Keratinocyte (primary cell): Measurements from ENCODE around the gene ELAPOR1. TPM values are rescaled to one million over a fixed set of nuclear protein-coding genes. Genes with fewer than 3 reads are reported as not detected.

ENCODE experiments used
- DNase-seq: peaks from one replicate; pipeline ENCODE4 v3.0.0-alpha.2; 2011; ENCODE audit warnings: low read depth, missing footprints, low spot score
- FAIRE-seq: peaks from 2 replicates; lab custom pipeline; 2011; peaks lifted over from hg19 to GRCh38; lab: Jason Lieb, UNC
- H2AFZ ChIP-seq: 2 replicates; pipeline ENCODE4 v1.6.0; 2012; ENCODE audit warnings: low read length, control low read depth, inconsistent platforms; ENCODE audit not compliant: control insufficient read depth
- H3K27ac ChIP-seq: 2 replicates; pipeline ENCODE4 v1.5.1; 2011; ENCODE audit warnings: low read length; ENCODE audit not compliant: control insufficient read depth, insufficient read depth
- H3K27me3 ChIP-seq: 3 replicates; pipeline ENCODE4 v1.6.0; 2011; ENCODE audit warnings: low read length; ENCODE audit not compliant: control insufficient read depth, insufficient read depth; ENCODE audit errors: extremely low read depth
- H3K36me3 ChIP-seq, 2 experiments: 2 replicates in 1 of 2; 3 replicates in 1 of 2; pipeline ENCODE4 v1.5.1; 2011; ENCODE audit warnings: low read length in 2 of 2, mild to moderate bottlenecking in 1 of 2; ENCODE audit not compliant: control insufficient read depth in 2 of 2, insufficient read depth in 2 of 2; ENCODE audit errors: extremely low read depth in 1 of 2
- H3K4me1 ChIP-seq: 3 replicates; pipeline ENCODE4 v1.5.1; 2011; ENCODE audit warnings: low read length; ENCODE audit not compliant: control insufficient read depth, insufficient read depth; ENCODE audit errors: extremely low read depth
- H3K4me2 ChIP-seq: 3 replicates; pipeline ENCODE4 v1.6.0; 2011; ENCODE audit warnings: low read depth, low read length; ENCODE audit not compliant: control insufficient read depth, insufficient read depth; ENCODE audit errors: extremely low read depth
- H3K4me3 ChIP-seq, 3 experiments: fragments of 200-600 bp in 1 of 3; sonication (generic) in 1 of 3; 2 replicates in 2 of 3; 3 replicates in 1 of 3; pipeline ENCODE4 v1.5.1; 2011 to 2016; ENCODE audit warnings: low read length in 3 of 3, mild to moderate bottlenecking in 3 of 3, control low read depth in 2 of 3, inconsistent platforms in 1 of 3, low read depth in 1 of 3, mixed read lengths in 1 of 3, mixed run types in 1 of 3, moderate library complexity in 1 of 3; ENCODE audit not compliant: control insufficient read depth in 2 of 3, insufficient read depth in 2 of 3; ENCODE audit errors: extremely low read depth in 1 of 3
- H3K79me2 ChIP-seq: 2 replicates; pipeline ENCODE4 v1.6.0; 2012; ENCODE audit warnings: low read length; ENCODE audit not compliant: control insufficient read depth, insufficient read depth
- H3K9ac ChIP-seq: 3 replicates; pipeline ENCODE4 v1.6.0; 2011; ENCODE audit warnings: low read length; ENCODE audit not compliant: control insufficient read depth, insufficient read depth; ENCODE audit errors: extremely low read depth
- H3K9me1 ChIP-seq: 3 replicates; pipeline ENCODE4 v1.6.0; 2011; ENCODE audit warnings: low read length; ENCODE audit not compliant: control insufficient read depth, insufficient read depth; ENCODE audit errors: extremely low read depth
- H3K9me3 ChIP-seq: 2 replicates; pipeline ENCODE4 v1.5.1; 2012; ENCODE audit warnings: low read depth, low read length; ENCODE audit not compliant: control insufficient read depth
- H4K20me1 ChIP-seq: 3 replicates; pipeline ENCODE4 v1.6.0; 2011; ENCODE audit warnings: low read length; ENCODE audit not compliant: control insufficient read depth, insufficient read depth; ENCODE audit errors: extremely low read depth
- CTCF ChIP-seq, 3 experiments: IDR thresholded peaks in 1 of 3; conservative IDR thresholded peaks in 1 of 3; optimal IDR thresholded peaks in 1 of 3; 2 replicates in 2 of 3; 3 replicates in 1 of 3; pipeline versions ENCODE3 to v1.5.1; 2011; ENCODE audit warnings: low read length in 3 of 3, mild to moderate bottlenecking in 3 of 3, moderate library complexity in 2 of 3, control low read depth in 1 of 3, inconsistent platforms in 1 of 3; ENCODE audit not compliant: insufficient read depth in 2 of 3; ENCODE audit errors: extremely low read depth in 1 of 3
- EZH2 ChIP-seq: IDR thresholded peaks from one replicate; pipeline ENCODE4 v1.6.1; 2012; ENCODE audit warnings: inconsistent platforms, mild to moderate bottlenecking, low read length, moderate library complexity
- dilution Hi-C: fragments of 300-500 bp; cut with MboI; formaldehyde crosslinking; loops from one replicate; pipeline ENCODE4 v1.7.0; 2020; ENCODE audit warnings: low sequenced_read_pairs; ENCODE audit not compliant: extremely low pct_ligation_motif_present
- polyA plus RNA-seq, 5 experiments: library from polyadenylated mRNA; depleted of rRNA in 3 of 5; stranded (reverse) in 3 of 5; stranded (forward) in 1 of 5; unstranded in 1 of 5; fragments of >200 nt; gene quantifications; 1 replicate in 1 of 5; 2 replicates in 3 of 5; 3 replicates in 1 of 5; pipeline versions ENCODE4 v1.2.1 to v1.2.3, GENCODE V29; 2011 to 2012; ENCODE audit warnings: missing spikeins in 2 of 5, low read depth in 1 of 5, low replicate concordance in 1 of 5

Gene ELAPOR1
- polyA plus RNA-seq, 1 donor (not counting 4 experiments of a cell fraction or from before 2014, with no cell fraction given): 0.24 TPM

DNA sequence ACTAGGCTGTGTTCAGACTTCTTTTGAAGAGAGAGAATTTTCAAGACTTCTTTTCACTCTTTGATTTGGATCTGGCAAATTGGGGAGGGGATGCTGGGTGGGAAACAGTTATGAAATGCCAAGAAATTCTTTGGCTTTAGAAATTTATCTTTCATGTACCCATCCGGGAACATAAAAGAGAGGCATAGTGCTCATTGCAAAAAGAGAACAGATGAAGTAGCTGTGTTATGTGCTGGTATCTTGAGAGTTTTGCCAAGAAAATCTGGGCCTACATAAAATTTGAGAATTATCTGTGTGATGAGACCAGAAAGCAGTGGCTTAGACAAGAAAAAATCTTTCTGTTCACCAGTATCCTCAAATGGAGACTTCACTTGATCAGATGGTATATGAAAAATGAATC, 19.0 kb upstream of the ELAPOR1 start:
- Histone ChIP-seq H3K9ac (no peak overlapping the region), H3K27me3 (no peaks in the 10 kb centered on the region), H3K4me2 (no peak overlapping the region), H3K9me3 (no peaks in the 10 kb centered on the region), H4K20me1 (no peaks in the 10 kb centered on the region), H3K4me1 (peaks cover 19% of the 10 kb centered on the region), H3K9me1 (no peaks in the 10 kb centered on the region), H3K79me2 (peaks cover 23% of the 10 kb centered on the region), H3K27ac (no peak overlapping the region), H2AFZ (no peak overlapping the region), H3K36me3 (peaks cover 7 to 8% of the 10 kb centered on the region in 2 experiments), H3K4me3 (no peak overlapping the region)
- FAIRE-seq (no peak), DNase-seq (no peak)
- TF ChIP-seq CTCF (optimal IDR thresholded peaks at IDR 0.05 in 1 of 3, IDR thresholded peaks at IDR 0.05 in 1 of 3, conservative IDR thresholded peaks at IDR 0.05 in 1 of 3; ENCODE audit: extremely low read depth in 1 of 3, insufficient read depth in 2 of 3, low read length in 3 of 3) (no peak), EZH2 (no peak)
- dilution Hi-C loops: no loop called here

- Histone ChIP-seq H4K20me1 (no peaks in the 10 kb centered on the region), H3K27me3 (no peaks in the 10 kb centered on the region), H3K79me2 (peaks cover 30% of the 10 kb centered on the region), H3K9me1 (no peaks in the 10 kb centered on the region), H3K9ac (no peak overlapping the region), H3K36me3 (peaks cover 7 to 8% of the 10 kb centered on the region in 2 experiments), H2AFZ (no peak overlapping the region), H3K4me1 (peaks cover 19% of the 10 kb centered on the region), H3K9me3 (no peaks in the 10 kb centered on the region), H3K4me3 (no peak overlapping the region), H3K27ac (no peak overlapping the region), H3K4me2 (no peak overlapping the region)
- no peak for TF ChIP-seq EZH2
- TF ChIP-seq CTCF (optimal IDR thresholded peaks at IDR 0.05 in 1 of 3, IDR thresholded peaks at IDR 0.05 in 1 of 3, conservative IDR thresholded peaks at IDR 0.05 in 1 of 3; ENCODE audit: extremely low read depth in 1 of 3, insufficient read depth in 2 of 3, low read length in 3 of 3): no peak
- dilution Hi-C loops: no loop called here
- FAIRE-seq (no peak), DNase-seq (no peak)
Observed at GRCh38 chr1:109095631-109096030, 18.3 kb upstream of the ELAPOR1 start.
